NCI-H1930 (cell line): ENCODE measurements around the gene OPRL1.

Experiments used
- DNase-seq, 2 experiments: peaks; one replicate each; lab custom pipeline; 2025; lab: John Stamatoyannopoulos, UW

The OPRL1 gene

DNA sequence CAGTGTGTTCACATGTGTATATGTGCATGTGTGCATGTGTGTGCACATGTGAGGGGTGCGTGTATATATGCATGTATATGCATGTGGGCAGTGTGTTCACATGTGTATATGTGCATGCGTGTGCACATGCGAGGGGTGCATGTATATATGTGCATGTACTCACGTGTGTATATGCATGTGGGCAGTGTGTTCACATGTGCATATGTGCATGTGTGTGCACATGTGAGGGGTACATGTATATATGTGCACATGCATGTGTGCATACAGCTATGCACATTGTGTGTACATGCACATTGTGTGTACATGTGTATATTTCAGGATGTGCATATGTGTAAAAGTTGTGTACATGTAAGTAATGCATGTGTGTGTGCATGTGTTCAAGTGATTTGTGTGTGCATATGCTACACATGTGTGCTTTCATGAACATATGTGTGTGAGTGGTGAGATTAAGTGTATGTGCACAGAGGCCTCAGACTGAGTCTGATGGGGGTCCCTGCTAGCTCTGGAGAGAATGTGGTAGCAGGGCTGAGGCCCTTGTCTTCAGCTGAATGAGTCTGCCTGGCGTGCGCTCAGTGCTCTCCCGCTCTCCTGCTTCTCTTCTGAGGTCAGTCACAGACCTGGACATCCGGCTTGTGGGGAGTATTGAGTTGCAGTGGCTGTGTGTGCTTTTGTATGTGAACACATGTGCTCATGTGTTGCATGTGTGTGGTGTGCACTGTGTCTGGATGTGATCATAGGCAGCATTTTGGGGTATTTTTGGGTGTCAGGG, 64.4 kb downstream of the OPRL1 start:
- no peak for DNase-seq

DNA sequence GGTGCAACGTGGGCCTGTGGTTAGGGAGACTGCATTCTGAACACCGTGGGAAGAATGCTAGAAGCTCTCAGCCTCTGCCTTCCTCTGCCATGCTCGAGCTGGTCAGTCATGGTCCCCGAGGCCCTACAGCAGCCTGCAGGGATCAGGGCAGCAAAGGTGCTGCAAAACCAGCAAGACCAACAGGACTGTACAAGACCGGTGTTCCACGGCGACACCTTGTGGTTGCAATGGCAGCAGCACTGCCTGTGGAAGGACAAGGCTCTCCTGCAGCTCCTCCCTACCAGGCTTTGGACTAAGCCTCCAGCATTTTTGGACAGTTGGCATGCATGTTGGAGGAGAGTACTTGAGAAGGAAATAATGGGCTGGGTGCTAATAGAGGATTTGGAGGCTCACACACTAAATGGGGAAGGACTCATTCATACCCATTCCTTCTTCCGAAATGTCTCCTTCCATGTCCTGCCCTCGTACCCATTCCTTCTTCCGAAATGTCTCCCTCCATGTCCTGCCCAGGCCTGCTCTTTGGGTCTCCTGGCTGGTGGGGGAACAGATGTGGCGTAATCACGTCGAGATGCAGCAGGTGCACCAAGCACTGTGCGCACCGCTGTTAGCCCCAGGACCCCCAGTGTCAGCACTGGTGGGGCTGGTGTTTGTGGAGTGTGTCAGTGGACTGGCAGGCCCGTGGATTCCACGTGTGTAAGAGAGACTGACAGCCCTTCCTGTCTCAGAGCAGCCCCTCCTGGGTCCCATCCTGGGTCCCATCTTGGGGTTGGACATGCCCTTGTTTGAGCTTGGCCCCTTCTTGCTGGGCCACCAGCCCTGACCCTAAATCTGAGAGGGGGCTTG, 65.8 kb downstream of the OPRL1 start:
- DNase-seq, result no peak

DNA sequence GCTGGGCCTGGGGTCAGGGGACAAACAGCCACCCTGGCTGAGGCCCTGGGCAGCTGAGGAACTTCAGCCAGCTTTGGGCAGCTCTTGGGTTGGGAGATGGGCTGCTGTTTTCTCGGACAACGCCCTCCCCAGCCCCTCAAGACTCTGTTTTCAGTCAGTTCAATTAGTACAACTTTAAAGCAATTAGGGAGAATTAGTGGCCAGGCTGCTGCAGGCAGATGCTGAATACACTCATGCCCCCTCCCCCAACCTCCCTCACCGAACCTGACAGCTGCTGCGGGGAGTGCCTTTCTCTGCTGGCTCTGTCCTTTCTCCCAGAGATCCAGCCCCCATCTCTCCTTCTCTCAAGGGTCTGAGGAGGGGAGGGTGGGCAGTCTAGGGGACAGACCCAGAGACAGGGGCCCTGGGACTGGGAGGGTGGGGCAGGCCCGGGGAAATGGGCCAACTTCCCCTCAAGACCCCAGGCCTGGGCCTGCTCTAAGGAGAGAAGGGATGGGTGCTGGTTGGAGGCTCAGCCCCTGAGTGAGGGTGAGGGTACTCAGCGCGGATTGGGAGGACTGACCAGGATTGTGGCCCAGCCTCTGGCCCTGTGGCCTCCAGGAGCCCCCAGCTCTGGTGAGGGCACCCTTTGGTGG, 66.5 kb downstream of the OPRL1 start:
- DNase-seq, result no peak

DNA sequence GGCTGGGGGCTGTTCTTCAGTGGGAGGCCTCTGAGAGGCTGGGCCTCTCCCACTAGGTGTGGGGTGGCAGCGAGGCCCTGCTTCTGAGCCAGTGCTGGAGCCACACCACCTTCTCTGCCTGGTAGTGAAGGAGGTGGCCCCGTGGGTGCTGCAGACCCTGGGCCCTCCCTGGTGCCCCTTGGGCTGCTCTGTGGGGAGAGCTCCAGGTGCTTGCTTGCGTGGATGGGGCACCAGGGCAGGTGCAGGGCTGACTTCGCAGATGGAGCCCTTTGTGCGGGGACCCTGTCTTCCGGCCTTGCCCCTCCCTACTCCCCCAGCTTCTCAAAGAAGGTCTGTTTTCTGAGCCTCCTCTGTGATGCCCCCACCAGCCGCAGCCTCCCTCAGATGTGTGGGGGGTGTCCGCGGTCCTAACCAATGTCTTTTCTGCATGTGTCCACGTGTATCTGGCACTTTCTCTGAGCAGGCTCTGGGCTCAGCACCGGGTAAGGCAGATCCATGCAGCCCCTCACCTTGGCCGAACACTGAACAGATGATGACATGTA, 67.1 kb downstream of the OPRL1 start:
- no peak for DNase-seq

DNA sequence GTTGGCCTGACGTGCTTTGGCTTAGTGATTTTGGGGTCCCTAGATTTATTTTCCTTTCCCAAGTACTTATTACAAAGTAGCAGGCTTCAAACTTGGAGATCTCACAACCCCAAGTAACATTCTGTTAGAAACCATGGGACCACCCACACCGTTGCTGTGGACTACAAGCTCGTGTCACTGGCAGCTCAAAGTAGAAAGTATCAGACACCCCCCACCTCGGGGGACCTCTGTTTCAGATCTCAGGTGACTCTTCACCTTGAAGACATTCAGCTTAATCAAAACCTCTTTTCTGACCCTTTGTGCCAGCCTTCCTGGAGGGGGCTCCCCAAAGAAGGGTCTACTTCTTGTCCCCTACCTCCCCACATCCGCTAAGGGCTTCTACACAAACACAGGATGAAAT, 68.7 kb downstream of the OPRL1 start:
- DNase-seq, result no peak

DNA sequence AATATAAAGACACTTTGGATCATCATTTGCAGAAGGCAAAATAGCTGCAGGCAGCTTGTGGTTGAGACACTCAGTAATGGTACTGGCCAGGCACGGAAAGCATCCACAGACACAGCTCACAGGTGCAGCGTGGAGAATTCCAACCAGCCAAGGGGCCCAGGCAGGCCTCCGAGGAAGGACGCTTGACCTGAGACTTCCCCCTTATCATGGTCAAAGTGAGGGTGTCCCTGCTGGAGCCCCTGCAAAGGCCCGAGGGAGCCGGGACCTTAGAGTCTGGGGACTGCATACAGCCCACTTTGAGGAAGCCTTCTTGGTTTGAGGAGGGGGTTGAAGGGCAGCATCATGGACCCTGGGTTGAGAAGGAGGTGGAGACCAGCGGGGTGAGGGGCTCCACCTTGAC, 69.3 kb downstream of the OPRL1 start:
- DNase-seq, result no peak

DNA sequence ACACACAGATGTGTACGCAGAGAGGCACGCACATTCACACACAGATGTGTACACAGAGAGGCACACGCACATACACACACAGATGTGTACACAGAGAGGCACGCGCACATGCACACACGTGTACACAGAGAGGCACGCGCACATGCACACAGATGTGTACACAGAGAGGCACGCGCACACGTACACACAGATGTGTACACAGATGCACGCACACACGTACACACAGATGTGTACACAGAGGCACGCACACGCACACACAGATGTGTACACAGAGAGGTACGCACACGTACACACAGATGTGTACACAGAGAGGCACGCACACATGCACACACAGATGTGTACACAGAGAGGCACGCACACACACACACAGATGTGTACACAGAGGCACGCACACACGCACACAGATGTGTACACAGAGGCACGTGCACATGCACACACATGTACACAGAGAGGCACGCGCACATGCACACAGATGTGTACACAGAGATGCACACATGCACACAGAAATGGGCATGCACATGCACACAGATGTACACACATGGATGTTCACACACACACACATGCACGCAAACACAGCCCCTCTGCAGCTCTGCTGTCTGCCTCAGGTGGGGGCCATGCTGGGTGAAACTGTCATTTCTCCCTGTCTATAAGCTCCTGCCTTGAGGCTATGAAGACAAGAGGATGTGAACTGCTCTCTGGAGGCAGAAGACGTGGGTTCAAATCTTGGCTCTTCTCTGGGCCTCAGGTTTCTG, 70.1 kb downstream of the OPRL1 start:
- no peak for DNase-seq
